ENCODE data around the gene ICAM1. TPM values are rescaled to one million over a fixed set of nuclear protein-coding genes. Genes with fewer than 3 reads are reported as not detected.
"Not testable (repeated sequence)": the region's sequence is repeated elsewhere in the genome, so short reads cannot be mapped to it uniquely, and the experiment has no call there.

The ICAM1 gene
- total and polyA plus RNA-seq, 4 donors = 88.4 to 391 (median 185) TPM

- no peak overlapping the region for H3K4me3 ChIP-seq
- peak; percentile 55 for ATAC-seq (ENCODE audit: insufficient read depth, low FRiP score)
- TF ChIP-seq, protein P1, sequence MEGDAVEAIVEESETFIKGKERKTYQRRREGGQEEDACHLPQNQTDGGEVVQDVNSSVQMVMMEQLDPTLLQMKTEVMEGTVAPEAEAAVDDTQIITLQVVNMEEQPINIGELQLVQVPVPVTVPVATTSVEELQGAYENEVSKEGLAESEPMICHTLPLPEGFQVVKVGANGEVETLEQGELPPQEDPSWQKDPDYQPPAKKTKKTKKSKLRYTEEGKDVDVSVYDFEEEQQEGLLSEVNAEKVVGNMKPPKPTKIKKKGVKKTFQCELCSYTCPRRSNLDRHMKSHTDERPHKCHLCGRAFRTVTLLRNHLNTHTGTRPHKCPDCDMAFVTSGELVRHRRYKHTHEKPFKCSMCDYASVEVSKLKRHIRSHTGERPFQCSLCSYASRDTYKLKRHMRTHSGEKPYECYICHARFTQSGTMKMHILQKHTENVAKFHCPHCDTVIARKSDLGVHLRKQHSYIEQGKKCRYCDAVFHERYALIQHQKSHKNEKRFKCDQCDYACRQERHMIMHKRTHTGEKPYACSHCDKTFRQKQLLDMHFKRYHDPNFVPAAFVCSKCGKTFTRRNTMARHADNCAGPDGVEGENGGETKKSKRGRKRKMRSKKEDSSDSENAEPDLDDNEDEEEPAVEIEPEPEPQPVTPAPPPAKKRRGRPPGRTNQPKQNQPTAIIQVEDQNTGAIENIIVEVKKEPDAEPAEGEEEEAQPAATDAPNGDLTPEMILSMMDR (IDR thresholded peaks at IDR 0.05; ENCODE audit: control extremely low read depth, extremely low read depth) = no peak
- peak; percentile 99 to 100 (median 100) for DNase-seq
- H3K27me3 ChIP-seq (ENCODE audit: control insufficient read depth in 3 of 3, insufficient read depth in 3 of 3, low read length in 2 of 3) = no peaks in the 10 kb centered on the region
- WGBS, 2 donors = 46 to 67% methylated on average over 12 of the region's 12 CpGs
- H3K9ac ChIP-seq (ENCODE audit: insufficient read depth in 1 of 2, low read length in 2 of 2) = no peak overlapping the region
- H3K27ac ChIP-seq (ENCODE audit: low read depth in 1 of 2, low read length in 1 of 2) = peak overlapping the region in 1 of 2 donors; percentile 71
- H3K36me3 ChIP-seq (ENCODE audit: control insufficient read depth in 4 of 4, insufficient read depth in 4 of 4, low read length in 4 of 4) = no peaks in the 10 kb centered on the region
- no peaks in the 10 kb centered on the region for H3K9me3 ChIP-seq (ENCODE audit: control insufficient read depth in 4 of 4, insufficient read depth in 3 of 4, low read length in 3 of 4)
- peaks cover 0 to 50% (median 29%) of the 10 kb centered on the region in 5 donors for H3K4me1 ChIP-seq (ENCODE audit: control insufficient read depth in 5 of 5, insufficient read depth in 5 of 5, low read length in 5 of 5)
Measured at GRCh38 chr19:10238172-10238783, 32.6 kb upstream of the ICAM1 start.

GRCh38 chr19:10241826-10242449, 29.0 kb upstream of the ICAM1 start:
- not testable (repeated sequence) for H3K9me3 ChIP-seq (ENCODE audit: control insufficient read depth in 4 of 4, insufficient read depth in 3 of 4, low read length in 3 of 4); H3K36me3 ChIP-seq (ENCODE audit: control insufficient read depth in 4 of 4, insufficient read depth in 4 of 4, low read length in 4 of 4); ATAC-seq (ENCODE audit: insufficient read depth, low FRiP score); DNase-seq; H3K27me3 ChIP-seq (ENCODE audit: control insufficient read depth in 3 of 3, insufficient read depth in 3 of 3, low read length in 2 of 3); H3K4me3 ChIP-seq; H3K27ac ChIP-seq (ENCODE audit: low read depth in 1 of 2, low read length in 1 of 2); H3K9ac ChIP-seq (ENCODE audit: insufficient read depth in 1 of 2, low read length in 2 of 2)
- 94 to 97% methylated on average over 11 of the region's 11 CpGs for WGBS, 2 donors
- H3K4me1 ChIP-seq (ENCODE audit: control insufficient read depth in 5 of 5, insufficient read depth in 5 of 5, low read length in 5 of 5) = peaks cover 0 to 35% (median 13%) of the 10 kb centered on the region in 5 donors

GRCh38 chr19:10243606-10244005, 27.3 kb upstream of the ICAM1 start:
- H3K9me3 ChIP-seq (ENCODE audit: control insufficient read depth in 4 of 4, insufficient read depth in 3 of 4, low read length in 3 of 4) = no peaks in the 10 kb centered on the region
- H3K27me3 ChIP-seq (ENCODE audit: control insufficient read depth in 3 of 3, insufficient read depth in 3 of 3, low read length in 2 of 3) = no peaks in the 10 kb centered on the region
- no peak overlapping the region for H3K9ac ChIP-seq (ENCODE audit: insufficient read depth in 1 of 2, low read length in 2 of 2)
- DNase-seq (no peak), ATAC-seq (ENCODE audit: insufficient read depth, low FRiP score) (no peak)
- peaks cover 0 to 22% (median 5%) of the 10 kb centered on the region in 5 donors for H3K4me1 ChIP-seq (ENCODE audit: control insufficient read depth in 5 of 5, insufficient read depth in 5 of 5, low read length in 5 of 5)
- H3K36me3 ChIP-seq (ENCODE audit: control insufficient read depth in 4 of 4, insufficient read depth in 4 of 4, low read length in 4 of 4) = no peaks in the 10 kb centered on the region
- TF ChIP-seq, protein P1 (IDR thresholded peaks at IDR 0.05; ENCODE audit: control extremely low read depth, extremely low read depth) = no peak
- 95 to 97% methylated on average over 7 of the region's 7 CpGs for WGBS, 2 donors
- H3K4me3 ChIP-seq = no peak overlapping the region
- no peak overlapping the region for H3K27ac ChIP-seq (ENCODE audit: low read depth in 1 of 2, low read length in 1 of 2)

DNA sequence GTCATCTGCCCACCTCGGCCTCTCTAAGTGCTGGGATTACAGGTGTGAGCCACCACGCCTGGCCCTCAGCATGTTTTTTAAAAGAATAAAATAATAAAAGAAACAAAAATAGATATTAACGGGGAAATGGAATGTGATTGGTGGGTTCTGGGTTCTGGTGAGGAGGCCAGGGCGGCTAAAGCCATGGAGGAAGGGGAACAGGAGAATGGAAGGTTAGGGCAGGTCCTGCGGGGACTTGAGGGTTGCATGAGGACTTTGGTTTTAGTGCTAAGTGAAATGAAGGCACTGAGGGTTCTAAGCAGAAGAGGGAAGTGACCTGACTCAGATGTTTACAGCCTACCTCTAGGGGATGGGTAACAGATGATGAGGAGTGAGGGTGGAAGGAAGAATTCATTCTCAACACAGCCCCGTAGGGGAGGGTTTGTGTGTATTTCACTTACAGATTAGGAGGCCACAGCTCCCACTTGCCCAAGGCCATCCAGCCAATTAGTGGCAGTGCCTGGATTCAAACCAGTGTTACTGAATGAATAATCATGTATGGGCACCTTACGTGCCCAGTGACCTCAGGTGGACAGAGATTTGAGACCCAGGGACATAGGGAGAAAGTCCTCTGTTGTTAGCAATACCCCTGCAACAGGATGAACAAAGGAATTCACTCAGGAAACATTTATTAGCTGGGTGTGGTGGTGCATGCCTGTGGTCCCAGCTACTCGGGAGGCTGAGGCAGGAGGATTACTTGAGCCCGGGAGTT, 25.6 kb upstream of the ICAM1 start:
- Histone ChIP-seq H3K4me1 (ENCODE audit: control insufficient read depth in 5 of 5, insufficient read depth in 5 of 5, low read length in 5 of 5) (peaks cover 0 to 9% (median 0%) of the 10 kb centered on the region in 5 donors), H3K9ac (ENCODE audit: insufficient read depth in 1 of 2, low read length in 2 of 2) (no peak overlapping the region), H3K27ac (ENCODE audit: low read depth in 1 of 2, low read length in 1 of 2) (no peak overlapping the region), H3K4me3 (no peak overlapping the region), H3K27me3 (ENCODE audit: control insufficient read depth in 3 of 3, insufficient read depth in 3 of 3, low read length in 2 of 3) (no peaks in the 10 kb centered on the region), H3K9me3 (ENCODE audit: control insufficient read depth in 4 of 4, insufficient read depth in 3 of 4, low read length in 3 of 4) (no peaks in the 10 kb centered on the region), H3K36me3 (ENCODE audit: control insufficient read depth in 4 of 4, insufficient read depth in 4 of 4, low read length in 4 of 4) (no peaks in the 10 kb centered on the region)
- ATAC-seq (ENCODE audit: insufficient read depth, low FRiP score) = no peak
- no peak for DNase-seq
- TF ChIP-seq, protein P1 (IDR thresholded peaks at IDR 0.05; ENCODE audit: control extremely low read depth, extremely low read depth) = no peak
- 80 to 82% methylated on average over 9 of the region's 9 CpGs for WGBS, 2 donors
